DND-41 (cell line): ENCODE measurements around the gene SMAD7.

Source experiments
- CTCF ChIP-seq: IDR thresholded peaks from 2 replicates; pipeline ENCODE4 v1.5.1; 2012; ENCODE audit warnings: borderline replicate concordance, low read length, moderate library complexity, mild to moderate bottlenecking; ENCODE audit not compliant: poor library complexity, severe bottlenecking; ENCODE audit errors: extremely low read depth
- EZH2 ChIP-seq: IDR thresholded peaks from 3 replicates; pipeline ENCODE4 v1.6.1; 2012; ENCODE audit warnings: borderline replicate concordance, low read depth, mild to moderate bottlenecking, moderate library complexity, low read length, inconsistent platforms; ENCODE audit not compliant: severe bottlenecking

GRCh38 chr18:48939205-48940097 is 11.3 kb downstream of the SMAD7 start:
- TF ChIP-seq CTCF (no peak), EZH2 (no peak)
